GM21825 (cell line): ENCODE measurements around the gene TRIP6.

Experiments used
- ATAC-seq: cut with Tn5 transposase; IDR thresholded peaks from one replicate; pipeline ENCODE4 v1.9.1; 2021; ENCODE audit warnings: mild to moderate bottlenecking, moderate library complexity; ENCODE audit not compliant: unreplicated experiment

Gene TRIP6, protein sequence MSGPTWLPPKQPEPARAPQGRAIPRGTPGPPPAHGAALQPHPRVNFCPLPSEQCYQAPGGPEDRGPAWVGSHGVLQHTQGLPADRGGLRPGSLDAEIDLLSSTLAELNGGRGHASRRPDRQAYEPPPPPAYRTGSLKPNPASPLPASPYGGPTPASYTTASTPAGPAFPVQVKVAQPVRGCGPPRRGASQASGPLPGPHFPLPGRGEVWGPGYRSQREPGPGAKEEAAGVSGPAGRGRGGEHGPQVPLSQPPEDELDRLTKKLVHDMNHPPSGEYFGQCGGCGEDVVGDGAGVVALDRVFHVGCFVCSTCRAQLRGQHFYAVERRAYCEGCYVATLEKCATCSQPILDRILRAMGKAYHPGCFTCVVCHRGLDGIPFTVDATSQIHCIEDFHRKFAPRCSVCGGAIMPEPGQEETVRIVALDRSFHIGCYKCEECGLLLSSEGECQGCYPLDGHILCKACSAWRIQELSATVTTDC

DNA sequence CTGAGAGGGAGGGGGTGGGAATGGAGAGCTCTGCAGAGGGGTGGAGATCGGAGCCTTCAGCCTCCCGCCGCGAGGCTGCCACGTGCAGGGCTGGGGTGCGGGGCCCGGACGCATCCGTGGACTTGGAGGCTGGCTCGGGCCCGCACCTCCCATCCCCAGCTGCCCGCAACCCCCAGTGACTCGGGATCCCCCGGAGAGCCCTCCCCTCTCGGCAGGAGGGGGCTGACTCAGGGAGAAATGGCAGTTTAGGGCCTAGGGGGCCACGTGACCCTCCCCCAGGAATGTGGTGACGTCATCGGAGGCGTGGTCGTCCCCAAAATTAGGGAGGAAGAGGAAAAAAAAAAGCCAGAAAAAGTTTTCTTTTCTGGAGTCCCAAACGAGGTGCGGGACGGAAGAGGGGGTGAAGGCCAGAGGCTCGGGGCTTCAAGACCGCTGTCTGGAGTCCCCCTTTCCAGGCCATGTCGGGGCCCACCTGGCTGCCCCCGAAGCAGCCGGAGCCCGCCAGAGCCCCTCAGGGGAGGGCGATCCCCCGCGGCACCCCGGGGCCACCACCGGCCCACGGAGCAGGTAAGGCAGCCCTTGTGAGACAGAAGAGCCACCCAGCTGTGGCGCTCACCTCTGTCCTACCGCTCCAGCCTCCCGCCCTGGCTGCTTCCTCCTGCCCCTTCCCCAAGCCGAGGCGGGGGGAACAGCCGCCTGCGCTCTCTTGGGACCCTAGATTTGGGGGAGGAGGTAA lies at the start of gene TRIP6:
TSS of gene TRIP6 (plus strand) at position 348 of the 736 bp plus-strand sequence. CDS start at position 459, 111 bp downstream.
- peak; percentile 41 for ATAC-seq

DNA sequence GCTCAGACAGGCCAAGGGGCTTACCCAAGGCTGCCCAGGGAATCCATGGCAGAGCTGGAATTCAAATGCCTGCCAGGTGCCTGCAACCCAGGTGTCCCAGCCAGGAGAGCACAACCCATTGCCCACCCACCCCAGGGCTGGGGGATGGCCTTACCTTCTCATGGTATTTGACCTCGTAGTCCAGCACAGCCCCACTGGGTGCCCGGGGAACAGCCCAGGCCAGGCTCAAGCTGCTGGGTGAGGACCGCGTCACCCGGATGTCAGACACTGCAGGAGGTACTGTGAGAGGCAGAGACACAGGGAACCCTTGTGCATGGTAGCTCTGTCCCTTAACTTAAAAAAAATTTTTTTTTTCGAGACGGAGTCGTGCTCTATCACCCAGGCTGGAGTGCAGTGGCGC lies 48.8 kb upstream of the TRIP6 start:
- no peak for ATAC-seq

DNA sequence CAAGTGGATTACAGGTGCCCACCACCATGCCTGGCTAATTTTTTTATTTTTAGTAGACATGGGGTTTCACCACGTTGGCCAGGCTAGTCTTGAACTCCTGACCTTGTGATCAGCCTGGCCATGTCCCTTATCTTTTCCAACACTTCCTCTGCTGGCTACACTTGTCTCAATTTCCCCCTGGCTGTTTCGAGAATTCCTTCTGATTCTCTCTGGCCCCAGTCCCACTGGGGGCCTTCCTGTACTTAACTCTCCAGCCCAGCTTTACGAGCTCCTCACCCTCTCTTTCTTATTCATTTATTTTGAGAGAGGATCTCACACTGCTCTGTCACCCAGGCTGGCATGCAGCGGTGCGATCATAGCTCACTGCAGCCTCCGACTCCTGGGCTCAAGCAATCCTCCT lies 48.4 kb upstream of the TRIP6 start:
- ATAC-seq = no peak

DNA sequence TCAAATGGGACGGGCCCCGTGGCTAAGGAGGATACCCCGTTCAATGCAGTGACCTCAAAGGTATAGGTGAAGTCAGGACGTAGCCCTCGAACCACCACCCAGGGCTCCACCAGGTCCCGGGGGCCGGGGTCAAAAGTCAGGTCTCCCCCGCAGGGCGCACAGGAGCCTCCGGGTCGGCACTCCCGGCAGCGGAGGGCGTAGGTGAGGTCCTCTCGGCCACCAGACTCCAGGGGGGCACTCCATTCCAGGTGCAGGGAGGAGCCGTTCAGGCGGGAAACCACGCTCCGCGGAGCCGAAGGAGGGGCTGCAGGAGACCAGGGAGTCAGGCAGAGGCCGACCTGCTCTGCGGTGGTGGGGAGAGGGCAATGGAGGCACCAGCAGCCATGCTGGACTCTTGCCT lies 47.6 kb upstream of the TRIP6 start:
- ATAC-seq = no peak

DNA sequence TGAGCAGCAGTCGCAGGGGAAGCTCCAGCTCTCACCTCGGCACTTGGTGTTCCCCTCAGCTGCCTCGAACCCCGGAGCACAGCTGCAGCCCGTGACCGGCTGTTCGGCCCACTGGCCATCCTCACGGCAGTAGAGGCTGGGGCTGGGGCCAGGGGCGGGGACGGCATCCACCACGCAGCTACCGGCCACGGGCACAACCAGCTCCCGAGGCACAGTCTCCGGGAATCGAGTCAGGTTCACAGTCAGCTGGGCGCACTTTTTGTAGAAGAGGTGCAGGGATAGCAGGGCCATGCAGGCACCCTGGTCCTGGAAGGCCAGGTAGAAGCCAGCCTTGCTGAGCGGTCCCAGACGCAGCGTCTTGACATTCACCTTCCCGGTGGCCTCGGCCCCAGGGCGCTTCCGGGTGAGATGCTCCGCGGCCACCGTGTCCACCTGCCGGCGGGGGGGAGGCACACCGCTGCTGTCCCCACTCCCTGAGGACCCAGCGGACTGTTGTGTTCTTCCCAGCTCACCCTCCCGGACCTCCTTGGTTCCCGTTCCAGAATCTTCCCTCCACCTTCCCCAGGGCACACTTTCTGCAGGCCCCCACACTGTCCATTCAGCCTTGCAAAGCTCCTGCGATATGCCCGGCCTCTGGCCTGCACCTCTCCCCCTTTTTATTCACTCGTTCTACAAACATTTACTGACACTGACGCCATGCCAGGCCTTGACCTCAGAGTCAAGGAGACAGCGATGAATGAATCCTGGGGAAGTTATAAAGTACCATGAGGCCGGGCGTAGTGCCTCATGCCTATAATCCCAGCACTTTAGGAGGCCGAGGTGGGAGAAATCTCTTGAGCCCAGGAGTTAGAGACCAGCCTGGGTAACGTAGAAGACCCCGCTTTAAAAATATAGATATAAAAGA lies 44.7 kb upstream of the TRIP6 start:
- no peak for ATAC-seq

DNA sequence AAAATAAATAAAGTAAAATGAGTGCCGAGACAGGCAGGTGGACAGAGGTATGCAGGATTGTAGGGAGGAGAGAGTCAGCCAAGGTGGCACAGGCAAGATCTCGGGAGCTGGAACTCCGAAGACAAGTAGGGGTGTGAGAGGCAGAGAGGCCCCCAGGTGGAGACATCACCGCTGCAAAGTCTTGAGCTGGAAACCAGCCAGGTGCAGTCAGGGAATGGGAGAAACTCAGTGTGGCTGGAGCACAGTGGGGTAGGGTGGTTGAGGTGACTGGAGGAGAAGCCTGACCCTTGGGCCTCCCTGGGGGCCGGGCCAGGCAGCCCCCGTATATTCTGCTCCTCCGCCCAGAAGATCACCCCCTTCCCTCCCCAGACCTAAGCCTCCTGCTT lies 44.1 kb upstream of the TRIP6 start:
- ATAC-seq = no peak

DNA sequence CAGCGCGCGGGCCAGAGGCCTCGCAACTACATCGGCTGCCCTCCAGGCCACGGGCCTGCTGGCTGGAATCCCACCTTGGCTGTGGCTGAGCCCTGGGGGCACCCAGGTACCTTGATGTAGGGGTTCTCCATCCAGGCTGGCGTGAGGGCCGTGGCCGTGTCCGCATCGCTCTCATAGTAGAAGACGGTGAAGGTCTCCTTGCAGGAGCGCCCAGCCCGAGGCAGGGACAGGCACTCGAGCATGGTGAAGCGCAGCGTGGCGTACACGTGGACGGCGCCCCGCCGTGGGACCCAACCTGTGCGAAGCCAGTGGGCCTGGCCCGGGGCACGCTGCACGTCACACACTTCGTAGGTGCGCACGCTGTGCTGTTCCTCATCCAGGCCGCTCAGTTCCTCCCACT lies 43.7 kb upstream of the TRIP6 start:
- no peak for ATAC-seq

DNA sequence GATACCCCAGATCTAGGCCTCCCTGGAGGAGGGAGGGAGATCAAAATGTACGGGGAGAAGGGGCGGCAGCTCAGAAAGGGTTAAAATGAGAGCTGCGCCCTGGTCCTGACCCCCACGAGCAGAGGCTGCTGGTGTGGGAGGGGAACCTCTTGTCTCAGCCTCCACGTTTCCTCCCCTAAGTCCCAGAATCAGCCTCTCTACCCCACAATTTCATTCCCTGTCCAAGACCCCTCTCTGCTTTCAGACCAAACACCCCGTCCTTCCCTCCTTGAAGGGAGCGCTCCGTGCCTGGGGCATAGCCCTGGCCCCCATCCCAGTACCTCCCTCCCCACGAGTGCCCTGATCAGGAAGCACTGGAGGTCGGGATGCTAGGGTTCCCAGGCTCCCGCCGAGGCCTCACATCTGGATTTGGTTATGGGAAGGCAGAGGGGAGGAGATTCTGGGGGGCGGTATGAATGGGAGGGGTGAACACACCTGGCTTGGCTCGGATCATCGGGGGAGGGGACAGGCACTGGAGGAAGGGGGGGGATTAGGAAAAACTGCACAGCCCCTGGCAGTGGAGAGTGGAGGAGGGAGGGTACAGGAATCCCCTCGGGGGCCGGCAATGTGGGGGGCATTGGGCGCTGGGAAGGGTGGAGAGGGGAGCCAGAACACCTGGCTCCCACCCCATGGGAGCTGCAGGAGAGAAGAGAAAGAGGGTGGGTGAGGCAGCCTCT lies 42.5 kb upstream of the TRIP6 start:
- no peak for ATAC-seq

DNA sequence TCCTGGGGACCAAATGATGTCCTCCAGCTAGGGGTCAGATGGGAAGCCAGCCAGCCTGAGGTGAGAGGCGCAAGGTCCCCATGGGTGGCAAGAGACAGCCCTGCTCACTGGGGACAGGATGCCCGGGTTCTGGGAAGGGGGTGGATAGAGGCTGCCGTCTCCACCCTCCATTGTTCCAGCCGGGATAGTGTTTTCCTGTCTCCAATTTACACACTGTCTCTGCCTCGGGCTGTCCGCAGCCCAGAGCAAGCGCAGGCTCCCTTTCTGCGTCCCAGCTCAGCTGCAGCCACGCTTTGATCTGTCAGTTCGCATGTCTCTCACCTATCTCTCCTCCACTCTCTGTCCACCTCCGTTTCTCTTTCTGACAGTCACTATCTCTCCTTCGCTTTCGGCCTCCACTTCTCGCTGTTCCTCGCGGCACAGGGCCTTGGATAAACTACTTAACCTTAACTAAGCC lies 41.9 kb upstream of the TRIP6 start:
- no peak for ATAC-seq

DNA sequence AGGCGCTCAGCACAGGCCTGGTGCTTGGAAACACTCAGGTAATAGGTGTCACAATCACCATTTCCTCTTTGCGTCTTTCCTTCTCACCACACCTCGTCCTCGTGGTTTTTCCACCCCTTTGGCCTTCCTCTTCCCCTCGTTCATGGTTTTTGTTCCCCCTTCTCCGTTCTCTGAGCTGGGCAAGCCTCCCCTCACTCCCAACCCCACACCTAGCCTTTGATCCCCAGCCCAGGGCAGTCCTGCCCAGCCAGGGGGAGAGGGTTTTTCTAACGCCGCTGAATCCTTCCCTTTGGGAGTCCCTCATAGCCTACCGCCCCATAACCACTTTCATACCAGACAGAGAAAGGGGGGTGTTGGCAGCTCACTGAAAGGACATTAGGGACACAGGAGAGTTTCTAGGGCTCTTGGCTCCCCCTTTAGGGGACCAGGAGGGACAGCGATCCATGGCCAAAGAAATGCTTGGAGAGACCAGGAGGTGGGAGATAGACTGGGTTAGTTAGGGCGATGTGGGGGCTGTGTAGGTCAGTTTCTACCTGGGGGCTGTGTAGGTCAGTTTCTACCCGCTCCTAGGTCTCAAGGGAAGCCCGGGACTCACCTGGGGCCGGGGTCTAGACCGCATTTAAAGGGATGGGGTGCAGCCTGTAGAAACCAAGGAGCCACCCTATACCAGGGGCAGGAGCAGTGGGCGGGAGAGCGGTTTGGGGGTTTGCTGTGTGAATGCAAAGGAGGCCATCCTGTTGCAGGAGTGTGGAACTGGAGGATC lies 41.3 kb upstream of the TRIP6 start:
- no peak for ATAC-seq

DNA sequence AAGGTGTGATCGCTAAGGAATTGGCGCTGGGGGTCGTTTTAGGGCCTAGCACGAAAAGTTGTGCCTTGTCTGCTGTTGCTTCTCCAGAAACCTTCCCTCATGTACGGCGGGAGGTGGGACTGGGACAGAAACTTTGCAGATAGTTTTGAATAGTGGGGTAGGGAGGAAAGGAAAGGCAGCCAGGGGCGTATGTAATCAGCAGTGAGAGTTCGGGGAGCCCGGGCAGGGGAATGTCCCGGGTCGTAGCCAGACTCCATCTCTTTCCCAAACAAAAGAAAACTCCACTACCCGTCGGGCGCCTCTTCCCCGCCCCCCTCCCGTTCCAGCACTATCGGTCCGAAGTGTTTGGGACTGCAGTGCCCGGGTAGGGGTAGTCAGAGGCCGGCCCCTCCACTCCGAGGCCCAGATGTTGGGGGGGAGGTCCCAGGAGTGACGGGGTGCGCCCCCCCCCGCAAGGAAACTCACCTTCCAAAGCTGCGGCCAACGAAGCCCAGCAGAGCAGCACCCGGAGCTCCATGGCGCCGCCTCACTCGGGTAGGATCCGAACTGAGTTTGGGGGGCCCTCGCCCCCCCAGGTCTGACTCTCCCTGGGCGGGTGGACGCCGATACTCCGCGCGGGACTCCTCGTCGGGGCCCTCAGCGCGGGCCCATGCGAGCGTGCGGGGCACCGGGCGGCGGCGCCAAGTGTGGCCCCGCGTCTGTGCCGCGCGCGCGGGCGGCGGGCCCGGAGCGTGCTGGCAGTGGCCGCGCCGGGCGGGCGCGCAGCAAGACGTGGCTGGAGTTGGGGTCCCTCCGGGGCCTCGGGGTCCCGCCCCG lies 40.5 kb upstream of the TRIP6 start:
- ATAC-seq = no peak

DNA sequence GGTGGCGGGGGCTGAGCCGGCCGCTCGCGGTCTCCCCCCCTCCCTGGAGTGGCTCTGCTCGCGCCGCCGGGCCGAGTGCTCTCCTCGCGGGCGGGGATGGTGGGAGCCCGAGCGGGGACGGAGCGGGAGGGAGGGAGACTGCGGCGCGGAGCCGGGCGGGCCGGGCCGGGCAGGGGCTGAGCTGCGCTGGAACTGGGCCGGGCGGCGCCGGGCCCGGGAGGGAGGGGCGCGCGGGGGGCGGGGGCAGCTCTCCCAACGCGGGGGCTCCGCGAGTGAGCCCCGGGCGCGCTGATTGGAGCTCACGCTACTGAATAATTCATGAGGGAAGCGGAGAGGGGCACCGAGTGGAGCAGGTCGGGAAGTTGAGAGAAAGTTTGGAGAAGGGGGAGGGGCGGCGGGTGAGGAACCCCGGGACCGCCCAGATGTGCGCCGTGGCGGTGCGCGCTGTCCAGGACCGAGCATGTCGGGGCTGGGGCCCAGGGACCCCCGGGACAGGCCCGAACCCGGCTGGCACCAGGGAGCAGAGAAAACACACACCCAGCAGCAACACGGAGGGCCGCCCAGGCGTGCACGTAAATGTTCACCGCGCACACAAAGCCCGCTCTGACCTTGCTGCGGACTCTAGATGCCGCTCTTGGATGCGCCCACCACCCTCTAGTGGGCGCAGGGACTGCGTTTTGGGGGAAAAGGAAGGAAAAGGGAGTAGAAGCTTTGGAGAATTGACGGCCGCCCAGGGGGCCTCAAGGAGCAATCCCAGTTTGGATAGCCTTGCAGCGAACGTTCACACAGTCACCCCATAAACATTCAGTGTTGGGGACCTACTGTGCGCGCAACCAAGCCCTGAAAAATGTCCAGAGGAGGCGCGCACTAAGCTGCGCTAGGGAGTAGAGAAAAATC lies 39.6 kb upstream of the TRIP6 start, which contains the start of gene EPHB4:
TSS of gene EPHB4 (minus strand) at position 194 of the 897 bp plus-strand sequence. CDS start 493 bp downstream, outside the sequence.
- ATAC-seq = no peak

DNA sequence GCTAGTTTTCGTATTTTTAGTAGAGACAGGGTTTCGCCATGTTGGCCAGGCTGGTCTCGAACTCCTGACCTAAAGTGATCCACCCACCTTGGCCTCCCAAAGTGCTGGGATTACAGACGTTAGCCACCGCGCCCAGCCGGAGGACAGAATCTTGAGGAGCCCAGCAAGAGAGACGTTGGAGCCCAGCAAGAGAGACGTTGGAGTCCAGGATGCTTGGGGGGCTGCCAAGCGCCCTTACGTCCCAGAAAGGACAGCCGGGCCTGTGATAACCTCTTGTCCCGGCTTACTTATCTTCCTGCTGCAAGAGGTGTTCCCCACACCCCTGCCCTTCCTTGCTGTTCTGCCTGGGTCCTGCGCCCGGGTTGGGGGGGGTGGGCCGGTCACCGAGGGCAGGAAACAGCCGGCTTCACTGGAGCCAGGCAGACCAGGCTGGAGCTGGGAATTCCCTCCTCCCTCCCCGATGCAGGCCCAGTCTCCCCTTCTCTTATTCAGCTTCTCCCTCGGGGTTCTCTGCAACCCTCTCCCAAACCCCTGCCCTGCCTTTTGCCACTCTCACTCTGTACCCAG lies 38.0 kb upstream of the TRIP6 start:
- no peak for ATAC-seq

DNA sequence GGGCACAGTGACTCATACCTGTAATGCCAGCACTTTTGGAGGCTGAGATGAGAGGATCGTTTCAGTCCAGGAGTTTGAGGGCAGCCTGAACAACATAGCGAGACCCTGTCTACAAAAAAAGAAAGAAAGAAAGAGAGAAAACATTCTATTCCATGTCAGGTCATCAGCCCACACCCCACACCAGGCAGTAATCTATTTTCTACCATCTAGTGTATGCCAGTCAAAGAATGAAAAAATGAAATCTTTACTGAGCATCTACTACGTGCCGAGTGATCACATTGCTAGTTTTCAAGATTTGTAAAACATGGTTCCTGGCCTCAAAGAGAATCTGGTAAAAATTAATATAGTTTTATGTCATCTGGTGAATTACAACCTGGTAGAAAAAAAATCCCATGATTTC lies 36.8 kb upstream of the TRIP6 start:
- no peak for ATAC-seq

DNA sequence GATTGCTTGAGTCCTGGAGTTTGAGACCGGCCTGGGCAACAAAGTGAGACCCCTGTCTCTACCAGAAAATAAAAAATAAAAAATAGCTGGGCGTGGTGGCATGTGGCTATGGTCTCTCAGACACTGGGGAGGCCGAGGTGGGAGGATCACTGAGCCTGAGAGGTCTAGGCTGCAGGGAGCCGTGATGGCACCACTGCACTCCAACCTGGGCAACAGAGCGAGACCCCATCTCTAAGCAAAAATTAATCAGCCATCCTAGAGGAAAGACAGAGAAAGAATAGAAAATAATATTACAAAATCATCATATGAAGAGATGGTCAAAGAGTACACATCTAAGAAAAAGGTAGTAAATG lies 34.9 kb upstream of the TRIP6 start:
- no peak for ATAC-seq

DNA sequence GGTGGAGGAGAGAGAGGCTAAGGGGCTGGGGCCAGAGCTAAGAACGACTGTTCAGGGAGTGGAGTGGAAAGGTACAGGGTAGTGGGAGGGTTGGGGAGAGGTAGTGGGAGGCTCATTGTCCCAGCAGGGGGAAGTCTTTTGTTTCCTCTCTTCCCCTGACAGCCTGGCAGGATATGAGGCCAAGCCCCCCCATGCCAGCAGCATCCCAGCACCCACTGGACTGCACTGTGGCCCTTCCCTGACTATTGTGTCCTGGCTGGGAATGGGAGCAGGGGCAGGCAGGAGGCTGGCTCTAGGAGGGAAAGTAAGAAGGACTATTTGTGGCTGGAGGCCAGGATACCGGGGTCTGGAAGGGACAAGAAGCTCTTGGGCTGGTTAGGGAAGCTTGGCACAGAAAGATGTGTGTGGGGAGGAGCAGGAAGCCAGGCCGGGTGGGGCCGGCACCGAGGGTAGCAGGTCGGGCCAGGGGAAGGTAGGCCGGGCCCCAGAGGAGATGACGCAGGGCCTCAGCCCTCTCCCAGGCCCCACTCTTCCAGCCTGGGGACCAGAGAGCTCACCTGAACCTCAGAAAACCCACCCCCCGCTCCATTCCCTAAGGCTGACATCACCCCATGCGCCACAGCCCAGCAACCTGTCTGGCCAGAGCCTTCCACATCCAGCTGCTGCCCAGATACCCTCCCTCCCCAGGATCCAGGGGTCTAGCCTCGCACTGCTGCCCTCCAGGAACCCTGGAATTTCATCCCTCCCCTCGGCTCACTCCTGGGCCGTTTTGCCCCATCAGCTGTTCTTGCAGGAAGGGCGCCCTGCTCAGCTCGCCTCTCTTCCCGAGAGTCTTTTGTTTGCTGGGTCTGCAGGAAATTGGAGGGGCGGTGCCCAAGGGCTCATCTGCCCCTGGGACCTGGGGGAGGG lies 31.0 kb upstream of the TRIP6 start:
- no peak for ATAC-seq

DNA sequence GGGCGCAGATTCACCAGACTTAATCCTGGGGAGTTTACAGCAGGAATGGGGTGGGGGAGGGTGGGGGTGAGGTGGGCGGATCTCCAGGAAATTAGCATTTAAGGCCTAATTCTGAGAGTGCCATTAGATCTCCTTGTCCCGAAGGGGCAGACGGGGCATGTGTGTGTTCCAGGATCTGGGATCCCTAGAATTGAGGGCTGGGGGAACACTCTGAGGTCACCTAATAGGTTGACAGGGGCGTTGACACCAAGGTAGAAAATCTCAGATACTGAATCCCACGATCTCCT lies 30.4 kb upstream of the TRIP6 start:
- no peak for ATAC-seq
